IMR-90 (cell line): ENCODE results near the gene LYRM4. TPM values are rescaled to one million over a fixed set of nuclear protein-coding genes. Genes with fewer than 3 reads are reported as not detected.

ENCODE experiments used
- ATAC-seq: fragments of 200-7000 bp; cut with Tn5 transposase; 2 replicates; pipeline ENCODE4 v1.9.1; 2020; ENCODE audit warnings: low read depth, mild to moderate bottlenecking, moderate library complexity
- BruUV-seq: library from RNA; stranded (reverse); fragments of 400-500 nt; replicated peaks from 2 replicates; lab custom pipeline; 2021; lab: Mats Ljungman, UMichigan
- CTCF ChIA-PET: fragments of 300-600 bp; formaldehyde crosslinking; extraction: SDS; loops from one replicate; lab custom pipeline; 2021; ENCODE audit warnings: antibody characterized with exemption; lab: Yijun Ruan, JAX
- POLR2A ChIA-PET: fragments of 300-600 bp; sonication (Branson Sonifier 250); formaldehyde crosslinking; loops from one replicate; lab custom pipeline; 2022; ENCODE audit warnings: antibody characterized with exemption; ENCODE audit not compliant: unreplicated experiment; lab: Charles Lee
- DNase-seq: peaks from one replicate; pipeline ENCODE4 v3.0.0; 2013
- H2AFZ ChIP-seq: replicated peaks from 2 replicates; pipeline ENCODE3; 2013; ENCODE audit warnings: low read length, mild to moderate bottlenecking; ENCODE audit not compliant: poor library complexity
- H2AK5ac ChIP-seq: 2 replicates; pipeline ENCODE4 v1.6.1; 2013; ENCODE audit warnings: low read depth, low read length, inconsistent platforms
- H2AK9ac ChIP-seq: replicated peaks from 2 replicates; pipeline ENCODE3; 2013; ENCODE audit warnings: mild to moderate bottlenecking, low read depth, low read length, moderate library complexity; ENCODE audit not compliant: poor library complexity
- H2BK120ac ChIP-seq: 2 replicates; pipeline ENCODE4 v1.6.1; 2013; ENCODE audit warnings: low read depth, low read length, inconsistent platforms
- H2BK15ac ChIP-seq: 3 replicates; pipeline ENCODE4 v1.6.1; 2013; ENCODE audit warnings: low read depth, low read length, inconsistent platforms
- H2BK20ac ChIP-seq: 2 replicates; pipeline ENCODE4 v1.6.1; 2013; ENCODE audit warnings: low read depth, mild to moderate bottlenecking, inconsistent platforms, low read length, moderate library complexity
- H2BK5ac ChIP-seq: 2 replicates; pipeline ENCODE4 v1.6.1; 2013; ENCODE audit warnings: mild to moderate bottlenecking, low read depth, low read length, inconsistent platforms; ENCODE audit not compliant: poor library complexity, severe bottlenecking
- H3K14ac ChIP-seq: replicated peaks from 2 replicates; pipeline ENCODE4 v1.6.1; 2013; ENCODE audit warnings: low read depth, low read length, inconsistent platforms
- H3K18ac ChIP-seq: 2 replicates; pipeline ENCODE4 v1.6.1; 2013; ENCODE audit warnings: low read depth, low read length, control low read depth
- H3K23ac ChIP-seq: 2 replicates; pipeline ENCODE4 v1.6.1; 2013; ENCODE audit warnings: low read depth, low read length, inconsistent platforms
- H3K27ac ChIP-seq: 2 replicates; pipeline ENCODE4 v1.5.1; 2013; ENCODE audit warnings: mild to moderate bottlenecking, control low read depth, low read length; ENCODE audit not compliant: insufficient read depth
- H3K27me3 ChIP-seq: 2 replicates; pipeline ENCODE4 v1.6.1; 2013; ENCODE audit warnings: low read length; ENCODE audit not compliant: control insufficient read depth, insufficient read depth
- H3K36me3 ChIP-seq: 2 replicates; pipeline ENCODE4 v1.6.1; 2013; ENCODE audit warnings: low read length, mixed read lengths; ENCODE audit not compliant: control insufficient read depth, insufficient read depth
- H3K4ac ChIP-seq: 2 replicates; pipeline ENCODE4 v1.6.1; 2013; ENCODE audit warnings: low read depth, low read length, inconsistent platforms
- H3K4me1 ChIP-seq: 2 replicates; pipeline ENCODE4 v1.6.1; 2013; ENCODE audit warnings: low read length, mixed read lengths; ENCODE audit not compliant: control insufficient read depth, insufficient read depth
- H3K4me2 ChIP-seq: 2 replicates; pipeline ENCODE4 v1.6.1; 2013; ENCODE audit warnings: low read depth, mild to moderate bottlenecking, control low read depth, low read length, moderate library complexity
- H3K4me3 ChIP-seq: 2 replicates; pipeline ENCODE4 v1.5.1; 2013; ENCODE audit warnings: low read depth, mild to moderate bottlenecking, control low read depth, low read length, moderate library complexity; ENCODE audit not compliant: insufficient read depth
- H3K56ac ChIP-seq: 2 replicates; pipeline ENCODE4 v1.6.1; 2013; ENCODE audit warnings: low read length, inconsistent platforms; ENCODE audit not compliant: insufficient read depth; ENCODE audit errors: extremely low read depth
- H3K79me1 ChIP-seq, 2 experiments: 2 replicates each; pipeline ENCODE4 v1.6.1; 2013; ENCODE audit warnings: low read length in 2 of 2, inconsistent platforms in 1 of 2, low read depth in 1 of 2
- H3K9ac ChIP-seq: 2 replicates; pipeline ENCODE4 v1.6.1; 2013; ENCODE audit warnings: low read depth, low read length, control low read depth
- H3K9me1 ChIP-seq: 2 replicates; pipeline ENCODE4 v1.6.1; 2013; ENCODE audit warnings: low read length, inconsistent platforms; ENCODE audit not compliant: insufficient read depth
- H3K9me3 ChIP-seq: 2 replicates; pipeline ENCODE4 v1.6.1; 2013; ENCODE audit warnings: low read length; ENCODE audit not compliant: control insufficient read depth, insufficient read depth
- H4K20me1 ChIP-seq: 2 replicates; pipeline ENCODE4 v1.6.1; 2013; ENCODE audit warnings: low read length, inconsistent platforms; ENCODE audit not compliant: insufficient read depth
- H4K5ac ChIP-seq: 2 replicates; pipeline ENCODE4 v1.6.1; 2013; ENCODE audit warnings: mild to moderate bottlenecking, low read depth, low read length, control low read depth
- H4K8ac ChIP-seq, 2 experiments: 2 replicates each; pipeline ENCODE4 v1.6.1; 2013; ENCODE audit warnings: low read depth in 2 of 2, low read length in 2 of 2, control low read depth in 1 of 2, inconsistent platforms in 1 of 2
- H4K91ac ChIP-seq: 2 replicates; pipeline ENCODE4 v1.6.1; 2013; ENCODE audit warnings: low read depth, low read length, inconsistent platforms; ENCODE audit not compliant: insufficient read depth
- CEBPB ChIP-seq: IDR thresholded peaks from 2 replicates; pipeline ENCODE4 v1.6.1; 2012; ENCODE audit warnings: low read depth, low read length, improper control_type of control experiment
- FOS ChIP-seq: fragments of 150-350 bp; IDR thresholded peaks from 2 replicates; pipeline ENCODE4 v1.6.1; 2016; ENCODE audit warnings: low read depth, low read length
- MAZ ChIP-seq: IDR thresholded peaks from 2 replicates; pipeline ENCODE4 v1.6.1; 2012; ENCODE audit warnings: low read depth, mild to moderate bottlenecking, low read length, improper control_type of control experiment, moderate library complexity, borderline replicate concordance
- NFE2L2 ChIP-seq: fragments of 150-350 bp; IDR thresholded peaks from 2 replicates; pipeline ENCODE4 v1.6.1; 2016; ENCODE audit warnings: low read depth, mild to moderate bottlenecking, low read length
- WGBS, 2 experiments: methylation state at CpG; one replicate each; pipeline versions ENCODE4 v1.1.5 to v1.1.7; 2013; ENCODE audit warnings: missing lambda C conversion rate in 2 of 2; ENCODE audit not compliant: insufficient read length in 1 of 2; ENCODE audit errors: extremely low coverage in 2 of 2; 5-methylcytosine and 5-hydroxymethylcytosine counted together
- dilution Hi-C: fragments of 300-500 bp; cut with HindIII; formaldehyde crosslinking; loops from one replicate; pipeline ENCODE4 v1.14.3; 2018; ENCODE audit warnings: low sequenced_read_pairs; ENCODE audit not compliant: unreplicated experiment
- in situ Hi-C: fragments of 300-500 bp; cut with MboI; formaldehyde crosslinking; loops from 3 replicates; pipeline ENCODE4 v1.14.3; 2019; ENCODE audit warnings: low sequenced_read_pairs, inconsistent platforms, mixed read lengths
- intact Hi-C: fragments of 100-400 bp; cut with micrococcal nuclease; formaldehyde crosslinking; loops from 2 replicates; pipeline ENCODE4 v1.10.0; 2022
- polyA plus RNA-seq, 3 experiments: library from polyadenylated mRNA; depleted of rRNA; stranded (reverse); fragments of >200 nt; gene quantifications; 2 replicates each; pipeline ENCODE4 v1.2.3, GENCODE V29; 2012; ENCODE audit warnings: low replicate concordance in 1 of 3
- total RNA-seq: library from RNA; depleted of rRNA; stranded (reverse); fragments of >200 nt; gene quantifications from 2 replicates; pipeline ENCODE4 v1.2.3, GENCODE V29; 2012
- TF ChIP-seq, protein P1 (sequence below): conservative IDR thresholded peaks from 2 replicates; pipeline ENCODE4 v1.5.1; 2012; ENCODE audit warnings: mild to moderate bottlenecking, low read depth, low read length, improper control_type of control experiment
- TF ChIP-seq, protein P2 (sequence below): fragments of 150-350 bp; IDR thresholded peaks from 2 replicates; pipeline ENCODE4 v1.6.1; 2016; ENCODE audit warnings: low read depth, mild to moderate bottlenecking, low read length, moderate library complexity, borderline replicate concordance

Gene LYRM4
- total and polyA plus RNA-seq, 2 of the 4 experiments (the other 2 are of a cell fraction) = 11.5 to 26.6 TPM

DNA sequence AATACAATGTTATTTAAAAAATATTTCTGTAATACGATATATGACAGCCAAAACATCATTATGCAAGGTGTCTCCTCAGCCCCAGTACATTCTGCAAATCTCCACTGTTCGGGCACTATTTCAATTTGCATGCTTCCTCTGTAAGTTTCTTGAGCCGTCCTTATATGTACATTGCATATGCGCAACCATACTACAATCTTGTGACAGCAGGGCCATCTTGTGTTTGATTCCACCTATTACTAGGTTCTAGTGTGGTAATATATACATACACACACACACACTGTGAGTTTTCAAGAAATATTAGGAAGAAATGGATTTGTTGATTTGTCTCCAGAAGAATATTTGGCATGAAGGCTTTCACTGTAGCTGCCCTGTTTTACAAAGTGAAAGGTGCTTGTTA, 9.8 kb downstream of the LYRM4 start:
- Histone ChIP-seq H4K91ac (no peak overlapping the region), H4K5ac (no peak overlapping the region), H2AK9ac (no peak overlapping the region), H3K4me3 (no peak overlapping the region), H3K56ac (no peak overlapping the region), H2BK15ac (no peak overlapping the region), H3K18ac (no peak overlapping the region), H2AFZ (no peak overlapping the region), H2BK20ac (no peak overlapping the region), H2BK5ac (no peak overlapping the region), H4K20me1 (no peaks in the 10 kb centered on the region), H4K8ac (no peak overlapping the region), H3K4ac (no peak overlapping the region), H3K9ac (no peak overlapping the region), H3K4me2 (no peak overlapping the region), H3K27ac (no peak overlapping the region), H3K9me1 (no peaks in the 10 kb centered on the region), H3K27me3 (no peaks in the 10 kb centered on the region), H3K9me3 (no peaks in the 10 kb centered on the region), H3K36me3 (no peaks in the 10 kb centered on the region), H3K14ac (no peak overlapping the region), H3K79me1 (peaks cover 8 to 25% of the 10 kb centered on the region in 2 experiments), H2BK120ac (no peak overlapping the region), H2AK5ac (no peak overlapping the region), H3K4me1 (no peaks in the 10 kb centered on the region), H3K23ac (no peak overlapping the region)
- no peak for DNase-seq
- no CpG with 5 or more reads among the region's 4 CpGs for WGBS, 2 experiments
- dilution Hi-C loops (no loop called here), in situ Hi-C loops (no loop called here), intact Hi-C loops (no loop called here)
- no peak for ATAC-seq
- BruUV-seq = no TSS peak
- ChIA-PET CTCF (no interaction called here), POLR2A (no interaction called here)
- TF ChIP-seq, protein P1, sequence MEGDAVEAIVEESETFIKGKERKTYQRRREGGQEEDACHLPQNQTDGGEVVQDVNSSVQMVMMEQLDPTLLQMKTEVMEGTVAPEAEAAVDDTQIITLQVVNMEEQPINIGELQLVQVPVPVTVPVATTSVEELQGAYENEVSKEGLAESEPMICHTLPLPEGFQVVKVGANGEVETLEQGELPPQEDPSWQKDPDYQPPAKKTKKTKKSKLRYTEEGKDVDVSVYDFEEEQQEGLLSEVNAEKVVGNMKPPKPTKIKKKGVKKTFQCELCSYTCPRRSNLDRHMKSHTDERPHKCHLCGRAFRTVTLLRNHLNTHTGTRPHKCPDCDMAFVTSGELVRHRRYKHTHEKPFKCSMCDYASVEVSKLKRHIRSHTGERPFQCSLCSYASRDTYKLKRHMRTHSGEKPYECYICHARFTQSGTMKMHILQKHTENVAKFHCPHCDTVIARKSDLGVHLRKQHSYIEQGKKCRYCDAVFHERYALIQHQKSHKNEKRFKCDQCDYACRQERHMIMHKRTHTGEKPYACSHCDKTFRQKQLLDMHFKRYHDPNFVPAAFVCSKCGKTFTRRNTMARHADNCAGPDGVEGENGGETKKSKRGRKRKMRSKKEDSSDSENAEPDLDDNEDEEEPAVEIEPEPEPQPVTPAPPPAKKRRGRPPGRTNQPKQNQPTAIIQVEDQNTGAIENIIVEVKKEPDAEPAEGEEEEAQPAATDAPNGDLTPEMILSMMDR = no peak; the same call in 1 of the 2 replicates
- TF ChIP-seq FOS = no peak
- TF ChIP-seq MAZ = no peak
- TF ChIP-seq, protein P2, sequence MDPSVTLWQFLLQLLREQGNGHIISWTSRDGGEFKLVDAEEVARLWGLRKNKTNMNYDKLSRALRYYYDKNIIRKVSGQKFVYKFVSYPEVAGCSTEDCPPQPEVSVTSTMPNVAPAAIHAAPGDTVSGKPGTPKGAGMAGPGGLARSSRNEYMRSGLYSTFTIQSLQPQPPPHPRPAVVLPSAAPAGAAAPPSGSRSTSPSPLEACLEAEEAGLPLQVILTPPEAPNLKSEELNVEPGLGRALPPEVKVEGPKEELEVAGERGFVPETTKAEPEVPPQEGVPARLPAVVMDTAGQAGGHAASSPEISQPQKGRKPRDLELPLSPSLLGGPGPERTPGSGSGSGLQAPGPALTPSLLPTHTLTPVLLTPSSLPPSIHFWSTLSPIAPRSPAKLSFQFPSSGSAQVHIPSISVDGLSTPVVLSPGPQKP = no peak
- TF ChIP-seq CEBPB = no peak
- TF ChIP-seq NFE2L2 = no peak
